GM18508 (cell line): ENCODE measurements around the gene TTLL5.
"Not testable (repeated sequence)": the region's sequence is repeated elsewhere in the genome, so short reads cannot be mapped to it uniquely, and the experiment has no call there.

Experiments
- ATAC-seq: cut with Tn5 transposase; IDR thresholded peaks from one replicate; pipeline ENCODE4 v1.9.1; 2021; ENCODE audit warnings: moderate number of reproducible peaks; ENCODE audit not compliant: insufficient read depth, unreplicated experiment

TTLL5 gene

DNA sequence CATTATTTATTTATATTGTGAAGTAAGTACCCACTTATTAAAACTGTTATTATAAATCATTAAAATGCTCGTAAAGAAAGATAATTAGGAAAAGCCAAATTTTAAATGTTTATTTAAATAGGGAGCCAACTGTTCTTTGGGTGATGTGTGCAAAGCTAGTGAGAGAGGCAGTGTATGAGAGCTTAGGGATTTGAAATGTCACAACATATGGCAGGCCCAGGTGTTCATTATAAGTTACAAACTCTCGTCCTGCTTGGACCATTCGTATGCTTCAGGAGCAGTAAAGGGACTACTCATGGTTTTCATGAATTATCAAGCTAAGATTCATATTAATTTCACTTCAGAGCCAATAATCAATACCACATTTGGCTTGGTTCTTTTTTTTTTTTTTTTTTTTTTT, 166.3 kb downstream of the TTLL5 start:
- no peak for ATAC-seq

DNA sequence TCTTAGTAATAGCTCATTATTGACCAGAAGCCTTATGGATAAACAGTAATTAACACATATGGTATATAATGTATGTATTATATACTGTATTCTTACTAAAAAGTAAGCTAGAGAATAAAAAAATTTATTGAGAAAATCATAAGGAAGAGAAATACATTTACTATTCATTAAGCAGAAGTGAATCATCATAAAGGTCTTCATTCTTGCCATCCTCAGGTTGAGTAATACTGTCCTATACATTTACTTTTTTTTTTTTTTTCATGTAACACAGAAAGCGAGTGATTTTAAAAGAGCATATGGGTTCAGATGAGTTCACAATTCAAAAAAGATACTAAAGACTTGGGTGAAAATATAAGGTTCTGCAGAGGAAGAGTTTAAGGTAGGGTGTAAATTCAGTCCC, 168.3 kb downstream of the TTLL5 start:
- ATAC-seq: no peak

DNA sequence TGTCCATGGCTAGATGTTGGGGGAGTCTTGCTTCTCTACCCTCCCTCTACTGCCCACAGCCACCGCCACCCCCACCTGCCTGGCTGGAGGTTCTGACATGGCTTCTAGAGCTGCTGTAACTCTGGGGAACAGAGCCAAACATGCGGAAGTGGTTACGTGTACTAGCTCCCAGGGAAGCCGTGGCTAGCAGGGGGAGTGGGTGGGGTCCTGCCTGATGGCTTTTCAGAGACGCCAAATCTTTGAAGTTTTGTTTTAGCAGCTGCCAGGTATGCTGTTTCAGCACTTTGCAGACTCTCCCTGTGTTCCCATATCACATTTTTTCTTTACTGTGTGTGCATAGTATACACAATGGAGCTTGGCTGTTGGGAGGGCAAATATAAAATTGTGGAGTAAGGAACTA, 170.4 kb downstream of the TTLL5 start:
- ATAC-seq: no peak

DNA sequence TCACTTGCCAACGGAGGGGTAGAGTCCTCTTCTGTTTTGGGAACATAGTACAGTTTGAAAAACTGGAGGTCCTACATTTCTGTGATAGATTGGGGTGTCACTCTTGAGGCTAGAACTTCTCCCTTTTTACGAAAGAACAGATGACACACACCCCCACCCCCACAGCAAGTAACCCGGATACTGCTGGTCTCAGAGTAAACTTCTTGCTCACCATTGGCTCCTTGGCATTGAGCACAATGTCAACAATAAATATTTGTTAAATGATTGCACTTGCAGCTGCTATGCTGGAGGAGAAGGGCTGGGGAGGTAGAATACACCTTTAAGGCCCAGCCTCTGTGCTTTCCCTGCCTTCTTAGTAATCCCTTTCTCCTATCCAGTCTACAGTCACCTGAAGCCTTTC, 170.9 kb downstream of the TTLL5 start:
- ATAC-seq: no peak

DNA sequence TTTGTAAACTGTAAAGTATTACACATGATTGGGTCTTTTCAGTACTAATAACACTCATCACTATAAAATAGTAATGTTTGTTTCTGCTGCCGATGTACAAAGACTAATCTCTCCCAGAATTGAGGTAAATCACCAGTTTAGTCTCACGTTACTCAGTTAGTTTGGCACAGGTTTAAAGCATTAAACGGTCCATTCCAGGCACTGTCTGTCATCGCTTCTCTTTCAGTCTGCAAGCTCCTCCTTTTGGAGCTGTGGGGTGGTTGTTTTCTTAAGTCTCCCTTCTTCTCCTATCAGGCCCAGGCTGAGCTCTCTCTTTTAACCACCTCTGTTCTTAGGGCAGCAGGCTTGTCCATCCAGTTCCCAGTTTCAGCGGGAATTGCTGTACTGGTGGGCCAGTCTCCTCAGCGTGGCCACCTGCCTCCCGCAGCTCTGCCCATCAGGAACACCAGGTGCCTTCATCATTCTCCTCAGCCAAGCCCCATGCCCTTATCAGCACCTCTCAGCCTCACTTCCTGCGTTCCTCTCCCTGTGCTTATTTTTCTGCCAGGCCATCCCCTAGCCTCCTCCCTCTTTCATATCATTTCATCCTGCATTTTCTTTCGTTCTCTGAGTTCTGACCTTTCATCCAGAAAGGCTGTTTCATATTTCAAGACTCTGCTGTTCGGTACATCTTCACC, 171.7 kb downstream of the TTLL5 start:
- ATAC-seq: no peak

DNA sequence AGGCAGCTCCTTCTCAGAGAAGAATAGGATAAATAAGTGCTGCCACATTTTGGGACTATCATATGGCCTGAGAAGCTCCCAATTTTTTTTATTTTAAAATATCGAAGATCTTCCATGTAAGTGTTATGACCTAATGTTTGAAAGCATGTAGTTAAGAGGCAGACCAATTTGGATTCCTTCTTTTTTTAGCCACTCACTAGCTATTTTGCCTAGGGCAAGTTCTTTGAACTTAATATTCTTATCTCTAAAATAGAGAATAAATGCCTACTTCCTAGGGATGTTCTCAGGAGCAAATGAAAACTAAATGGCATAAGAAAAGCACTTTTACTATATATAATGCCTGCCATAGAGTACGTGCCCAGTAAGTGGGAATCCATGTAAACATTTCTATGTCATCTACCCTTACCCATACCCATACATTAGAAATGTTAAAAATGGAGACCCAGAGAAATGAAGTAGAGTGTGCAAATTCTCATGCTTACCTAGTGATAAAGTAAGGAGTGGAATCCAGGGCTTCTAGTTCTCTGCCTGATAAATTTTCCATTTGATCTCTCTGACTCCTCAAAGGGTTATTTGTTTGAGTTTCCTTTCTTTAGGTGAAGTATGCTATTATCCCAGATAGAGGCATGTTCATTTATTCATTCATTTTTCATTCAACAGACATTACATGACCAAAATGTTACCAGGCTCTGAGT, 172.4 kb downstream of the TTLL5 start:
- ATAC-seq: no peak

DNA sequence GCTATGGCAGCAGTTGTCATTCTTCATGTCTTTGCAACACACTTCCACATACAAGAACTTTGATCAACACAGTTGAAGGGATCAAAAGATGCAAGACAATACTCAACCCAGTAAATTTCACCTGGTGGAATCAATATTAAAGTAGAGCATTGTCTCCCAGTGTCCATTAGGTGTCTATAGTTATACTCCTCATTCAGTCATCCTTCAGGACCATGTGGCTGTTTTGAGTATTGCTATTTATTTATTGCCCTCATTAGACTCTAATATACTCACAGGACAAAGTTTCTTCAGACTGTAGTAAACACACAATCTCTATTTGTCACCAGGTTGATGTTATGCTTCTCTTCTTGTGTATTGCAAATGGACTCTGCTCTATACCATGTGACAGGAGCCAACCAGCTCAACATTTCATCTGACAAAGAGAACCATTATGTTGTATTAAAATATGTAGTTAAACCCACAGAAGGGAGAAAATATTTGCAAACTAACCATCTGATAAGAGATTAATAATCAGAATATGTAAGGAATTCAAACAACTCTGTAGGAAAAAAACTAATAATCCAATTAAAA, 174.2 kb downstream of the TTLL5 start:
- no peak for ATAC-seq

DNA sequence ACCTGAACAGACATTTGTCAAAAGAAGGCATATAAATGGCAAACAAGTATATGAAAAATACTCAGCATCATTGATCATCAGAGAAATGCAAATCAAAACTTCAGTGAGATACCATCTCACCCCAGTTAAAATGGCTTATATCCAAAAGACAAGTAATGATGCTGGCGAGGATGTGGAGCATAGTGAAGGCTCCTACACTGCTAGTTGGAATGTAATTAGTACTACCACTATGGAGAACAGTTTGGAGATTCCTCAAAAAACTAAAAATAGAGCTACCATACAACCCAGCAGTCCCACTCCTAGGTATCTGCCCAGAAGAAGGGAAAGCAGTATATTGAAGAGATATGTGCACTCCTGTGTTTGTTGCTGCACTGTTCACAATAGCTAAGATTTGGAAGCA, 174.7 kb downstream of the TTLL5 start:
- ATAC-seq: no peak

DNA sequence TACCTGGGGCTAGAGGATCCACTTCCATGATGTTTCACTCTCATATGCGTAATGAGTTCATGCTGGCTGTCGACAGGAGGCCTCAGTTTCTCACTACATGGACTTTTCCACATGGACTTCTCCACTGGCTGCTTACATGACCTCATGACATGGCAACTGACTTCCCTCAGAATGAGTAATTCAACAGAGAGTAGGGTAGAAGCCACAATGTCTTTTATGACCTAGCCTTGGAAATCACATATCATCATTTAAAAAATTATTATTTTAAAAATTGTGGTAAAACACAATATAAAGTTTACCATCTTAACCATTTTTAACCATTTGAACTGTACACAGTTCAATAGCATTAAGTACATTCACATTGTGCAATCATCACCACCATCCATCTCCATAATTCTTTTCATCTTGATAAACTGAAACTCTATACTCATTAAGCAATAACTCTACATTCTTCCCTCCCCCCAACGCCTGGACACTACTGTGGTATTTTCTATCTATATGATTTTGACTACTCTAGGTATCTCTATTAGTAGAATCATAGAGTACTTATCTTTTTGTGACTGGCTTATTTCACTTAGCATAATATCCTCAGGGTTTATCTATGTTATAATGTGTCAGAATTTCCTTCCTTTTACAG, 176.2 kb downstream of the TTLL5 start:
- ATAC-seq: no peak

DNA sequence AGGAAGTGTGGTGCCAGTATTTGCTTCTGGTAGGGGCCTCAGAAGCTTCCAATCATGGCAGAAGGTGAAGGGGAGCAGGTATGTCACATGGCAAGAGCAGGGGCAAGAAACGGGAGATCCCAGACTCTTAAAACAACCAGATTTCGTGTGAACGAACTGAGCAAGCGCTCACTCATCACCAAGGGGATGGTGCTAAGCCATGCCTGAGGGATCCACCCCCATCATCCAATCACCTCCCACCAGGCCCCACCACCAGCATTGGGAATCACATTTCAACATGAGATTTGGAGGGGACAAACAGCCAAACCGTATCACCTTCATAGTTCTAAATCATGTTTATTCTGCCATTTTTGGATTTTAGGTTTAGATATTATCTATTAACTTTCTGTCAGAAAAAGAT, 179.9 kb downstream of the TTLL5 start:
- no peak for ATAC-seq

DNA sequence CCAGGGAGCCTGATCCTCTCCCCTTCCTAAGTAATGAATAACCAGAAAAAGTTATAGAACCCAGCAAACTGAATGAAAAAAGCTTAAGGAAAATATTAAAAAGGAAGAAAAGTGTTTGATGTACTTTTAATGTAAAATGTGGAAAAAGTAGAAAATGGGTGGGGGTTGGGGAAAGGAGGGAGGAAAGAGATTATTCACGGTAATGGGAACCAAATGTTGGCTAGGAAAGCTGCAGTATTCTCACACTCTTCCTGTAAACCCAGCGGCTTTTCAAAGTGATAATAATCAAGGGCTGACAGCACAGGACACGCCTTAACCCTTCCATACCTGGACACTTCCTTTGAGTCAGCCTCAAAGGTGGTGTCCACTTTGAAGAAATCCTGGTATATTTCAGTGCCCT, 181.5 kb downstream of the TTLL5 start:
- ATAC-seq: no peak

DNA sequence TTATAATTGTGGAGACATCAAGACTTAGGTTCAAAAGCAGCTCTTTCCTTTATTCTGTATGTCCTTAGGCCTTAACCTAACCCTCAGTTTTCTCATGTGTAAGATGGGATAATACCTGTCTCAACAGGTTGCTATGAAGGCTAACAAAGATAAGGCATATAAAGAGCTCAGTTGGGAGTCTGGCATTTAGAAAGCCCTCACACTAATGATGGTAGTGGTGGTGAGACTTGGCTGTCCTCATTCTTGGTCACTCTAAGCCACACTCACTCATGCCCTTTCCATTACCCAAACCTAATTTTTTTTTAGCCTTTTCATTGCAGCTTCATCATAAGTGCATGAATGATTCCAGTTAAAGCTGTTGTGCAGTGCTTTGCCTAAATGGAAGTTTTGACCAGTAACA, 183.4 kb downstream of the TTLL5 start:
- no peak for ATAC-seq

DNA sequence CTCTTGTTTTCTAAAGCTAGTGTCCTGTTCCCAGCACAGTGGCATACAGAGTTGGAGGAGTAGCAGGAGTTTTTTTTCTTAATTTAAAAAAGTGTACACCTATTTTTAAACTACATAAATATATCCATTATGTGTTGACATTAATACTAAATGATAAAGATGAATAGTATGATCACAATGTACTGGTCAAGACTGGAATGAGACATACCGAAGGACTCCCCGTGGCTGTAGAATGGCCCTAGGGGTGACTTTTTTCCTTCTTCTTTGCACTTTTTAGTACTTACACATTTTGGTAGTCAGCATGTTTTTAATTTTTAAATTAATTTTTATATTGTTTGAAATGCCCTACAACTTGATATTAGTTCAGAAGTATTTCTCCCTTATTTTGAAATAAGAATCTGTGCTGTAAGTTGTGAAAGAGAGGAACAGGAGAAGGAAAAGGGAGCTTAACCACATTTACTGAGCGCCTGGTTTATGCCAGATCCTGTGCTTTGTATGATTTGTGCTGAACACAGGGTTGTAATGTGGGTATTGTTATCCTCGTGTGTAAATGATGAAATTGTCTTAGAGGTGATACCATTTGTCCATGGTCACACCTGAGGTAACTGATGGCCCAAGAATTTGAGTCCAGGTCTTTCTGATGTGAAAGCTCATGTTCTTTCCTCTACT, 184.2 kb downstream of the TTLL5 start:
- ATAC-seq: no peak

DNA sequence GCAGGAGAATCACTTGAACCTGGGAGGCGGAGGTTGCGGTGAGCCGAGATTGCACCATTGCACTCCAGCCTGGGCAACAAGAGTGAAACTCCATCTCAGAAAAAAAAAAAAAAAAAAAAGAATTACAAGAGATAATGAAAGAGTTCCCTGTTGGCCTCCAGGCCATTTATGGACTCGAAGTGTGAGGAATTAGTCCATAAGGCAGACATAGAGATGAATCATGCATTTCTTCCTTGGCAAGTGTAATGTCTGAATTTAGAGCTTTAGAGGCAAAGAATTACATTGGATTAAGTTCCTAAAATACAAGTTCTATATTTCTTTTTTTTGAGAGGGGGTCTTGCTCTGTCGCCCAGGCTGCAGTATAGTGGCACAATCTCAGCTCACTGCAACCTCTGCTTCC, 185.6 kb downstream of the TTLL5 start:
- ATAC-seq: not testable (repeated sequence)

DNA sequence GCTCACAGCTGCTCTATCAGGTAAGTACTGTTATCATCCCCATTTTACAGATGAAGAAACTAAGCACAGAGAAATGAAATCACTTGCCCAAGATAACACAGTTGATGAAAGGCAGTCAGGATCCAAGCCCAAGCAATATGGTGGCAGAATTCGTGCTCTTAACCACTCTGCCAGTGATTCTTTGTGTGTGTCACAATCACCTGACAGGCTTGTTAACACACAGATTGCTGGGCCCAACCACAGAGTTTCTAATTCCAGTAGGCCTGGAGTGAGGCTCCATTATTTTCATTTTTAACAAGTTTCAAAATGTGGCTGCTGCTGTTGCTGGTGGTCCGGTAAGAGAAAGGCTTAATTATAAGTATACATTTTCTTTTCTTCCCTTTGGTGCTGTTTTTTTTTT, 186.5 kb downstream of the TTLL5 start:
- ATAC-seq: no peak

DNA sequence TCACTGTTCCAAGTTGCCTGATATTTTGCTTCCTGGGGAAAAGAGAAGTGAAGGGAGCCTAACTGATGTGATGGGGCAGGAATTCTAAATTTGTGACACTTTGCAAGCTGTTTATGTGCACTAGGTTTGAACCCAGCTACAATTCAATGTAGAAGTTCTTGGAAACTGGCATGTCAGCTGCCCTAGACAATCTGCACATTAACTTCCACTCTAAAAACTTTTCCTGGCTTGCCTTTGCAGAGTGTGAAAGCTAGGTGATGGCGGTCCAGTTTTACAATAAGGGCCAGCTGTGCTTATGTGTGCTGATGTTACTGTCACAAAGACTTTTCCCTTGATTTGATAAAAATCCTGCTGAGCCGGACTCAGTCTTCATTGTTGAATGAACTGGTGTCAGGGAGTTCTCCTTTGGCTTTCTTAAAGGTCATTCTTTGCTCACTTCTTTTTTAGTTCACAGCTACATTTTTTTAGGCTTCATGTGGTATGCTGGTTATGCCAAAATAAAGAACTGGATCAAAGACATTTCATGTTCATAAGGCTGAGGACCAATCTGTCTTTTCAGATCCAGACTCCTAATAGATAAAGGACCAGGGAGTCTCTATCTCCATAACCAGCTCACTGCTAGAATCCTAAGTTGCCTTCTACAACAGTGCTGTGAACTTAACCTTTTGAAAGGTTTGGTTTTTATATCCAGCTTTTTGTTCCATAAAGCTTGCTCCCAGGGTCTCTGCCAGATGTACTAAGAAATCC, 187.3 kb downstream of the TTLL5 start:
- ATAC-seq: no peak

DNA sequence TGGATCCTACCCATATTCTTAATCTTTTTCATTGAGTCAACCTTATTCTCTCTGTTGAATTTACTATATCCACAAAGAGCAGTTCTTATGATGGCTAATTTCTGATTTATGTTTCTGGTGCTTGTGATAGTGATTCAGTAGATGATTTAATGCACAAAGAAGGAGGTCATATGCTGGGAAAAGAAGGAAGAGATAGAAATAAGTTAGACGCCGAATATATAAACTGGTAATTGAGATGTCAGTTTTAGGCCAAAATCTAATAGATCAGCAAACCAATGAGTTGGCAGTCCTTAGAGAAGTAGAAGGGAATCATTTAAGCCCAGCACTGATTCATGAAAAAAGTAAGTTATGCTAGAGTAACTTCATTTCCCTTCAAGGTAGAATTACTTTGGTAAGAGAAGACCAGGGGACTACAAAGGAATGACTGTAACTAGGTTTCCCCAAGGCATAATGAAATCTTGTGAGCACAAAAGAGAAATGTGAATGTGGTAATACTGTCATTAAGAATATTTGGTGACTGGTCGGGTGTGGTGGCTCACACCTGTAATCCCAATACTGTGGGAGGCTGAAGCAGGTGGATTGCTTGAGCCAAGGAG, 188.4 kb downstream of the TTLL5 start:
- no peak for ATAC-seq

DNA sequence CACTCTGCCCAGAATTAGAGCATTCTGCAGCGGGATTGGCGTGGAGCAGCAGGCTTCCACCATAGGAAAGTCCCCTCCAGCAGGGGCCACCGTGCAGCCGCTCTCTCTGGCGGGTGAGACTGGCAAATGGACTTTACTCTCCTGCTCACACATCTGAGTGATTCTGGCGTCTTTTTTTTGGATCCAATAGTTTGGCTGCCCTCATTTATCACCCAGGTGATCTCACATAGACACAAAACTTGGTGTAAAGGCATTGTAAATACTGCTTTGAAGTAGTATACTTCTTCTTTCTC, 190.5 kb downstream of the TTLL5 start:
- no peak for ATAC-seq

DNA sequence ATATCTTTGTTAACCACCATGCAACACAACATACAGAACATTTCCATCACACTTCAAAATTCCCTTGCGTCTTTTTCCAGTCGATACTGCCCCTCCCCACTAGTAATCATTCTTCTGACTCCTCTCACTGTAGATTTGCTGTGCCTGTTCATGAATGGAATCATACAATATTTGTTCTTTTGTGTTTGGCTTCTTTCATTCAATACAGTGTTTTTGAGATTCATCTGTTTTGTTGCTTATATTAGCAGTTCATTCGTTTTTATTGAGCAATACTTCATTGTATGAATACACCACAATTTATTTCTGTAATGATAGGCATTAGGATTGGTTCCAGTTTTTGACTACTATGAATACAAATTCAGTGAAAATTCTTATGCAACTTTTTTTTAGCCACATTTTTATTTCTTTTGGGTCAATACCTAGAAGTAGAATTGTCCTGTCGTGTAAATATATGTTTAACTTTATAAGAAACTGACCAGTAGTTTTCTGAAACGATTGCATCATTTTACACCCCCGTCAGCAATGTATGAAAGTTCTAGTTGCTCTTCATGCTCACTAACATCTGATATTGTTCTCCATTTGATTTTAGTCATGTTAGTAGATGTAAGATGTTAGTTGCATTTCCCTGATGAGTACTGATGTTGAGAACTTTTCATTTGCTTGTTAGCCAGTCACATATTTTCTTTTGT, 193.2 kb downstream of the TTLL5 start:
- no peak for ATAC-seq

DNA sequence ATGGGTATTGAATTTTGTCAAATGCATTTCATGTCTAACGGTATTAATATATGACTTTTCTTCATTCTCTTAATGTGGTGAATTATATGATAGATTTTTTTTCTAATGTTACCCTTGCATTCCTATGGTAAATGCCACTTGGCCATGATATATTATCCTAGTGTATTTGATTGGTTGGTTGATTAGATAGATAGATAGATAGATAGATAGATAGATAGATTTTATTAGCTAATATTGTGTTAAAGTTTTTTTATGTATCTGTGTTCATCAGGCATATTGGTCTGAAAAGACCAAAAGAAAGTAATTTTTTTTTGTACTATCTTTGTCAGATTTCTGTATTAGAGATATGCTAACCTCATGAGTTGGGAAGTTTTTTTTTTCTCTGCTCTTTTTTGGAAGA, 196.2 kb downstream of the TTLL5 start:
- no peak for ATAC-seq
